ENCODE results near the gene SLC25A36.

DNA sequence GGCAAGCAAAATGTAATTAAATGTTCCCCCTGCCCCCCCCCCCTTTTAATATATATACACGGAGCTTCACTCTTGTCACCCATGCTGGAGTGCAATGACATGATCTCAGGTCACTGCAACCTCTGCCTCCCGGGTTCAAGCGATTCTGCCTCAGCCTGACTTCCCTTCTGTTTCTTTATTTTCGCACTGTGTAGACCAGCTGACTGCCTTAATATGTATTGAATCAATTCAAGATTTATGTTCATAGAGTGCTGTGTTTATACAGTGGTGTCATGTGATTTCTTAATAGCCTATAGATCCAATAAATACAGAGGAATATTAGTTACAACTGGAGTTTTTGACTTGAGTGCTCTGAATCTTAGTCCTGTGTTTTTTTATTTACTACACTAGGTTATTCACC is 39.0 kb downstream of the SLC25A36 start:
- TF ChIP-seq, protein P1, sequence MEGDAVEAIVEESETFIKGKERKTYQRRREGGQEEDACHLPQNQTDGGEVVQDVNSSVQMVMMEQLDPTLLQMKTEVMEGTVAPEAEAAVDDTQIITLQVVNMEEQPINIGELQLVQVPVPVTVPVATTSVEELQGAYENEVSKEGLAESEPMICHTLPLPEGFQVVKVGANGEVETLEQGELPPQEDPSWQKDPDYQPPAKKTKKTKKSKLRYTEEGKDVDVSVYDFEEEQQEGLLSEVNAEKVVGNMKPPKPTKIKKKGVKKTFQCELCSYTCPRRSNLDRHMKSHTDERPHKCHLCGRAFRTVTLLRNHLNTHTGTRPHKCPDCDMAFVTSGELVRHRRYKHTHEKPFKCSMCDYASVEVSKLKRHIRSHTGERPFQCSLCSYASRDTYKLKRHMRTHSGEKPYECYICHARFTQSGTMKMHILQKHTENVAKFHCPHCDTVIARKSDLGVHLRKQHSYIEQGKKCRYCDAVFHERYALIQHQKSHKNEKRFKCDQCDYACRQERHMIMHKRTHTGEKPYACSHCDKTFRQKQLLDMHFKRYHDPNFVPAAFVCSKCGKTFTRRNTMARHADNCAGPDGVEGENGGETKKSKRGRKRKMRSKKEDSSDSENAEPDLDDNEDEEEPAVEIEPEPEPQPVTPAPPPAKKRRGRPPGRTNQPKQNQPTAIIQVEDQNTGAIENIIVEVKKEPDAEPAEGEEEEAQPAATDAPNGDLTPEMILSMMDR (IDR thresholded peaks at IDR 0.05; ENCODE audit: poor library complexity) = no peak
- no peak for TF ChIP-seq EZH2 (IDR thresholded peaks at IDR 0.05; ENCODE audit: borderline replicate concordance)
